Tongue (tissue), 2 donors: Measurements from ENCODE around the gene KIF26A. TPM values are rescaled to one million over a fixed set of nuclear protein-coding genes. Genes with fewer than 3 reads are reported as not detected.

ENCODE experiments used
- DNase-seq: peaks from one replicate; pipeline ENCODE4 v3.0.0-alpha.2; 2015
- total RNA-seq: library from RNA; depleted of rRNA; stranded (reverse); fragments of >200 nt; gene quantifications from one replicate; pipeline ENCODE4 v1.2.3, GENCODE V29; 2014

The KIF26A gene
- total RNA-seq, 1 donor from 2014 or later = 14.0 TPM

GRCh38 chr14:104158827-104159798 lies 20.7 kb downstream of the KIF26A start:
- DNase-seq = no peak

- no peak for DNase-seq
These were observed 21.6 kb downstream of the KIF26A start for GRCh38 chr14:104159990-104160389.

GRCh38 chr14:104161602-104162367 lies 23.4 kb downstream of the KIF26A start:
- no peak for DNase-seq

GRCh38 chr14:104162495-104162894 lies 24.1 kb downstream of the KIF26A start:
- DNase-seq = no peak

GRCh38 chr14:104163541-104163940 lies 25.2 kb downstream of the KIF26A start:
- DNase-seq = no peak

GRCh38 chr14:104164041-104164440 lies 25.7 kb downstream of the KIF26A start:
- no peak for DNase-seq

GRCh38 chr14:104164512-104164911 lies 26.1 kb downstream of the KIF26A start:
- DNase-seq = no peak

- DNase-seq = no peak
These were observed 28.3 kb downstream of the KIF26A start for GRCh38 chr14:104166698-104167097.

GRCh38 chr14:104168603-104169002 lies 30.2 kb downstream of the KIF26A start:
- DNase-seq = no peak

- DNase-seq = no peak
These were observed 30.8 kb downstream of the KIF26A start for GRCh38 chr14:104169005-104169698.

- DNase-seq = no peak
These were observed 31.5 kb downstream of the KIF26A start for GRCh38 chr14:104169699-104170479.

GRCh38 chr14:104171029-104171697 lies 32.8 kb downstream of the KIF26A start:
- DNase-seq = no peak

GRCh38 chr14:104171895-104172294 lies 33.5 kb downstream of the KIF26A start:
- no peak for DNase-seq

GRCh38 chr14:104172349-104172748 lies 34.0 kb downstream of the KIF26A start:
- no peak for DNase-seq

GRCh38 chr14:104172880-104173279 lies 34.5 kb downstream of the KIF26A start:
- DNase-seq = no peak

GRCh38 chr14:104174051-104174450 lies 35.7 kb downstream of the KIF26A start:
- DNase-seq = no peak

GRCh38 chr14:104175041-104175440 lies 36.7 kb downstream of the KIF26A start:
- DNase-seq = no peak

GRCh38 chr14:104175811-104176210 lies 37.4 kb downstream of the KIF26A start:
- DNase-seq = no peak

- no peak for DNase-seq
These were observed 38.2 kb downstream of the KIF26A start for GRCh38 chr14:104176611-104177010.

- DNase-seq = no peak
These were observed 39.0 kb downstream of the KIF26A start for GRCh38 chr14:104177411-104177810.

GRCh38 chr14:104178279-104178678 lies 39.9 kb downstream of the KIF26A start:
- no peak for DNase-seq
